NCI-H1436 (cell line): ENCODE data around the gene NEDD1.

Source experiments
- DNase-seq: peaks from one replicate; lab custom pipeline; 2025; lab: John Stamatoyannopoulos, UW

Gene NEDD1

GRCh38 chr12:96906849-96907670 is at the start of gene NEDD1:
NEDD1 (plus strand) TSS chr12:96907257; CDS start chr12:96909760, 2,503 bp downstream.
- DNase-seq: peak; percentile 67

GRCh38 chr12:96858162-96858561 is 48.9 kb upstream of the NEDD1 start:
- DNase-seq: no peak

- no peak for DNase-seq
Observed at GRCh38 chr12:96861656-96862055, 45.4 kb upstream of the NEDD1 start.

GRCh38 chr12:96862326-96862725 is 44.7 kb upstream of the NEDD1 start:
- DNase-seq: no peak

- DNase-seq: no peak
Observed at GRCh38 chr12:96864335-96864734, 42.7 kb upstream of the NEDD1 start.

DNA sequence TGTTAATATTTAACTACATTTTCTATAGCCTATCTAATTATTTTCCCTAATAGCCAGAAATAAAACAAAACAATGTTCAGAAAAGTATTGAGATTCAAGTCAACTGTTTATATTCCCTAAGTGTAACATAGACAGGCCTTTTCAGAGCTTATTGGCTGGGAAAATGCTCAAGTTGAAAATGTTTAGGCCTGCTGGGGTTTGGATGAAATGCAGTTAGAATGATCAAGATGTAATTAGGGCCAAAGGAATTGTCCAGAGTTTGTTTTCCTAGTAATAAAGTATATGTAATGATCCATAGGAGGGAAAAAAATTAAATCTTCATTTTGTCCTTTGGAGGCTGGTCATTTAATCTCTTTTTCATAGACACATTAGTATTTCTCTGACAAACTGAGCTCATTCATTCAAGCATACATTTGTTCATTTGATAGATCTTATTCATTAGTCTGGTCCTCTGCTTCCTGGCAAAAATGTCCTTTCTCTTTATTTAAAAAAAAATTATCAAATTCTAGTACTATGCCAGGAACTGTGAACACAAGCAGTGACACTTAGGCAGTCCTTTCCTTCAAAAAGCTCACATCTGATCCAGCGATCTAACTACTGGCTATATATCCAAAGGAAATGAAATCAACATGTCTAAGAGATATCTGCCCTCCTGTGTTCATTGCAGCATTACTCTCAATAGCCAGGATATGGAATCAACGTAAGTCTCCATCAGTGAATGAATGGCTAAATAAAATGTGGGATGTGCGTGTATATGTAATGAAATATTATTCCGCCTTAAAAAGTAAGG is 40.1 kb upstream of the NEDD1 start:
- DNase-seq: no peak

DNA sequence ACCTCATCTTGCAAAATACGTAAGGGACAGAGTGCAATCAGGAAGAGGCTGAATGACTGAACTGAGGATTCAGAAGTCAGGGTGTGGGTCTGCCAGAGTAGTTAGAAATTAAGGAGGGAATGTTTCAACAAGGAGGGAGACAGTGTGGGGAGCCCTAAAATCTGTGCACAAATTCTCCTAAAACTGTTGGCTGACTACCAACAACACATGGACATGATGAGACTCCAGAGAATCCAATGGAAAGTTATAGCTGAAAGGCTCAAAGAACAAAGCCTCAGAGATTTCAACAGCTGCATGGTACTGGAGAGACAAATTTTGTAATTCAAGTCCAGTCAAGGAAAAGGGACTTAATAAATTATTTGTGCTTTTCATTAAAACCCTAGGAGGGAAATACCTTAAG is 36.1 kb upstream of the NEDD1 start:
- no peak for DNase-seq

- no peak for DNase-seq
Observed at GRCh38 chr12:96872961-96873360, 34.1 kb upstream of the NEDD1 start.

DNA sequence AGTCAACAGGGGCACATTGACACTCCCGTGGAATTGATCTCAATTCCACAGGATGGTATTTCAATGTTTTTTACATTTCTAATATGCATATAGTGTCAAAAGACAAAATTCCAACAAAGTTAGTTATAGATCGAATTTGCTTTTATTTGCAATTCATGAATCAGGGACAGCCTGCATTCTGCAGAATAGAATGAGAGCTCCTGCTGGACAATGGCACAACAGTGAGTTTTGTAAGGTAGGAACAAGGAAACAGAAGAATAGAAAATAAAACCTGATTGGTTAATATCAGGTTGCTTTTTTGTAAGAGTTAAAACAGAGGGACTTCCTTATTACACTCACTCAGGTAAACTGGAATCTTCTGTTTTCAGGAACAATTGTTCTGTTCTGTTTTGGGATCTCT is 32.8 kb upstream of the NEDD1 start:
- no peak for DNase-seq

DNA sequence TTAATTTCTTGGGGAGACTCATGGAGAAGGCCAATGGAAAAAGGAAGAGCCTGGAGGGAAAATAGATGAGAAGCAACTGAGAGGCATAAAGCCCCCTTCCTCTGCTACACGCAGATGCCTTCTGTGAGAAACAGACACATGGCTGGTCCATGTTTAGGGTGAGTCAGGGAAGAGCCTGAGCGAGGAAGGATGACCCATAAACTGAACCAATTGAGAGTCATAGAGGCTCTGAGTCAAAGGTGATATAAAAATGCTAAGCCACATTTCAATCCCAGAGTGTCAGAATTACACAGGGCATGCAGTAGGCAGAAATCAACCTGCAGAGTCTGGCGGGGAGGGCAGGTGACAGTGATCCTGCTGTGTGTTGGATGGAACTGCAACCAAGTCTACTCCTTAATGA is 30.1 kb upstream of the NEDD1 start:
- no peak for DNase-seq

DNA sequence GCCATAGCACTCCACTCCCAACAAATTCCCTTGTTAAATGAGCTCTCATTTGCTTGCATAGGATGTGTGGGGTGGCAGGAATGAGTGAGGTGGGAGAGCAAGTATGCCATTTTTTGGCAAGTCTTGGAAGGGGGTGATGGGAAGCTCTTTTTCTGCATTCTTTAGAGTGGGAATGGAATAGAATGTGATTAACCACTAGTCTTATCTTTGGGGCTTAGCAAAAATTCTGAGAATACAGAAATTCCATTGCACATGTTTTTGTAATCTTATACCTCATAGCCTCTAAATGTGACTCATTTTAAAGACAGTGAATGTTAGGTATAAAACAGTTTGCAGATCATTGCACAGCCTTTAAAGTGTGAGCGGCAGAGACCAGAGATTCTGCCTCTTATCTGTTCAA is 28.4 kb upstream of the NEDD1 start:
- DNase-seq: no peak

DNA sequence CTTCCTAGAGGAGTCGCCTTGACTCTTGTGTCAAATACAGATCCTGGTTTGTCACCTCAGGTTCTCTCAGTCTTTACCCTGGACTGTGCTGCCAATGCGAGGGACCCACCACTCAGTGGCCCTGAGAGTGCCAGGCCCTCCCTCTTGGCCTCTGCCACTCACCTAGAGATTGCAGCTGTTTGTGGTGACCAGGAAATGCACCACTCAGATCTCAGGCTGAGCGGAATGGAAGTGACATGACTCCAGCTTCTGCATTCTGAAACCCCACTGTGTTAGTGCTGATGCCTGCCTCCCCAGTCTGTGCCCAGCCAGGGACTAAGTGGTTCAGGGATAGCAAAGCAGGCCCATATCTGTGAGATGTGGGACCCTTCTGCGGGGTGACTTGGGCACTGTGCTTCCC is 27.8 kb upstream of the NEDD1 start:
- DNase-seq: no peak

DNA sequence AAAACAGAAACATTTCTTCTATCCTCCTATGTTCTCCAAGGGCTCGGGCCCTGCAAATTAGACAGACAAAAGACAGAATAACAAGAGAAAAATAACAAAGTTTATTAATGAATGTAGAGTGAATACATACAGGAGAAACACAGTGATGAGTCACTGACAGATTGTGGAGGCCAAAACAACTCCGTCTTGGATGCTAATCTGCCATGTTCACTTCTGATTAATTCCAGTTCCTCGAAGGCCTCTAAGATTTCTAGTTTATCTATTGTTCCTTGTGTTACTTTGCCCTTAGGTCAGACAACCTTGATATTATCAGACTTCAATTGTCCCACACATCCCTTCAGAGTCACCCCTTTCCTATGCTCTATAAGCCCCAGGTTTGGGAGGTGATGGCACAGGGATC is 26.8 kb upstream of the NEDD1 start:
- DNase-seq: no peak

DNA sequence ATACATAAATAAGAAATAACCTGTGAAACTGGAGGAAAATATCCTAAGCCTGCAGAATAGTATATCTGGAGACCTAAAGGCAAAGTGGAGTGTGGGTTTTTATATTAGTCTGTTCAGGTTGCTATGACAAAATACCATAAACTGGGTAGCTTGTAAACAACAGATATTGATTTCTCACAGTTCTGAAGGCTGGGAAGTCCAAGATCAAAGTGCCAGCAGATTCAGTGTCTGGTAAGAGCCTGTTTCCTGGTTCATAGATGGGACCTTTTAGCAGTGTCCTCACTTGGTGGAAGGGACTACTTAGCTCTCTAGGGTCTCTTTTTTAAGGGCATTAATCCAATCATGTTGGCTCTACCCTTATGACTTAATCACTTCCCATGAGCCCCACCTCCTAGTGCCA is 25.4 kb upstream of the NEDD1 start:
- no peak for DNase-seq

DNA sequence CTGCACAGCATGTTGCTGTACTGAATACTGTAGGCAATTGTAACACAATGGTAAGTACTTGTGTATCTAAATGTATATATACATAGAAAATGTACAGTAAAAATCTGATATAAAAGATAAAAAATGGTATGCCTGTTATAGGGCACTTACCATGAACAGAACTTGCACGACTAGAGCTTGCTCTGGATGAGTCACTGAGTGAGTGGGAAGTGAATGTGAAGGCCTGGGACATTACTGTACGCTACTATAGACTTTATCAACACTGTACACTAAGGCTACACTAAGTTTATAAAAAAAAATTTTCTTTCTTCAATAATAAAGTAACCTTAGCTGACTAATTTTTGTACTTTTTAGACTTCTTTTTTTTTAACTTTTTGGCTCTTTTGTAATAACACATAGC is 24.2 kb upstream of the NEDD1 start:
- no peak for DNase-seq

DNA sequence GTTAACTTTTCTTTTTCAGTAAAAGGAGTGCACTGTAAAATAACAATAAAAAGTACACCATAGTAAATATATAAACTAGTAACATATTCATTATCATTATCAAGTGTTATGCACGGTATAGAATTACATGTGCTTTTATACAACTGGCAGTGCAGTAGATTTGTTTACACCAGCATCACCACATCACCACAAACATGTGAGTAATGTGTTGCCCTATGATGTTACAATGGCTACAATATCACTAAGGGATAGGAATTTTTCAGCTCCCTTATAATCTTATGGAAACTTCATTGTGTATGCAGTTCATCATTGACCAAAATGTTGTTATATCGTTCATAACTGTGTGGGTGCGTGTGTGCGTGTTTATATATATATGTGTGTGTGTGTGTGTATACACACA is 23.5 kb upstream of the NEDD1 start:
- no peak for DNase-seq

DNA sequence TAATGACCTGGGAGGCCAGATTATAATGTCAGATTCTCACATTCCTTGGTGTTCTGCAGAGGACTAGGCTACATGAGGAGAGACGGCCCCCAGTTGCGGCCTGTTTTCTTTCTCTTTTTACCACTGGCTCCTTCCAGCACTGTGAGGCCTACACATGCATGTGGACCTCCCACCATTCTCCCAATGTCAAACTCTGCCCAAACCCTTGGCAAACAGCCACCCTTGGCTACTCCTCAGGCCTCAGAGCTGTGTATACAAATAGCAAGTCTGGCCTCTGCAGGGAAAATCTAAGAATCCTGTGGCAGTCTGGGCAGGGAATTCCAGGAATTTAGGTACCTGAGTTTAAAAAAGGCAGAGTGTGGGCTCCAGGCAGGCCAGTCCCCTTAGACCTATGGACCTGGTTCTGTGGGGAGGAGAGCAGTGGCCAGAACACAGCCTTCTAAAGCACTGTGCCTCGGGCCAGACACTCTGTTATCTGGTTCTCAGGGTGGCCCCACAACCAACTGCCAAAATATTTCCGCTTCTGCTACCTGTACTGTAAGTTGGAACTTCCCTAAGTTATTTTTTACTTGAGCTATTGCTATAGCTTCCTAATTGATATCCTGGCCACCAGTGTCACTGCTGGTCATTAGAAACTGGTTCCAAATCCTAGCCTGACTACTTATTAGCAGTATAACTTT is 19.9 kb upstream of the NEDD1 start:
- no peak for DNase-seq

GRCh38 chr12:96889273-96889933 is 17.7 kb upstream of the NEDD1 start:
- DNase-seq: no peak

DNA sequence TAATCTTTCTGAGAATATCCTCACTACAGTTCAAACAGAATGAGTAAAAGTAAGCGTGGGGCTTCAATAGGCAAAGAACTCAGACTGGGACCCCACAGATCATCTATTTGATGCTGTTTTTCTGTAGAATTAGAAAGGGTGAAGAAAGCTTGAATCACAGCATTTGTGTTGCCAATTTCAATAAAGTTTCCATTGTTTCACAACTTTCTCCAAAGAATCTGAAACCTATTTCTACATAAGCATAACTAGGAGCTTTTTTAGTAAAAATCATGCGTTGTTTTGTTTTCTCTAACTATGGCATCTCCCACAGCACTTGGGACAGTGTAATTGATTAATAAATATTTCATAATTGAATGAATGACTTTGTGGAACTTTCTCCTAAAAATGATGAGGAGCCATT is 16.7 kb upstream of the NEDD1 start:
- DNase-seq: no peak

DNA sequence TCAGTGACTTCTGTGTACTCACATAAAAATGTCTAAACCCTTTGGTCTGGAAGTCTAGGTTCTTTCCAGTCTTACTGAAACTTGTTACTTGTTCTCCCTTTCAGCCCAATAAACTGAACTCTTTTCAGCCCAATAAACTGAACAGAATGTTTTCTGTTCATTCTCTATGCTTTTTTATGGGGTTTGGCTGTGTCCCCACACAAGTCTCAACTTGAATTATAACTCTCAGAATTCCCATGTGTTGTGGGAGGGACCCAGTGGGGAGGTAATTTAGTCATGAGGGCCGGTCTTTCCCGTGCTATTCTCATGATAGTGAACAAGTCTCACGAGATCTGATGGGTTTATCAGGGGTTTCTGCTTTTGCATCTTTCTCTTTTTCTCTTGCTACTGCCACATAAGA is 15.0 kb upstream of the NEDD1 start:
- DNase-seq: no peak

- DNase-seq: no peak
Observed at GRCh38 chr12:96897421-96897820, 9.6 kb upstream of the NEDD1 start.

DNA sequence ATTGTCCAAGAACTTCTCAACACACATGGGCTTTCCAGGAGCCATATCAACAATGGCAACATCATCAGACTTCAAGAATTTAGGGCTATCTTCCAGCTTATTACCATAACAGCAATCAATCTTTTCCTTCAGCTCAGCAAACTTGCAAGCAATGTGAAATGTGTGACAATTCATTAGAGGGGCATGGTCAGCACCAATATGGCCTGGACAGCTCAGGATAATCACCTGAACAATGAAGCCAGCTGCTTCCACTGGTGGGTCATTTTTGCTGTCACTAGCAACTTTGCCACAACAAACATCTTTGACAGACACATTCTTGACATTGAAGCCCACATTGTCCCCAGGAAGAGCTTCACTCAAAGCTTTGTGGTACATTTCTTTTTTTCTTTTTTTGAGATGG is 5.9 kb upstream of the NEDD1 start:
- no peak for DNase-seq
